GM18873 (cell line): Measurements from ENCODE around the gene SPRING1.

Experiments
- ATAC-seq: cut with Tn5 transposase; IDR thresholded peaks from one replicate; pipeline ENCODE4 v1.9.1; 2021; ENCODE audit warnings: mild to moderate bottlenecking, moderate library complexity, moderate number of reproducible peaks; ENCODE audit not compliant: unreplicated experiment, low FRiP score

SPRING1 gene

DNA sequence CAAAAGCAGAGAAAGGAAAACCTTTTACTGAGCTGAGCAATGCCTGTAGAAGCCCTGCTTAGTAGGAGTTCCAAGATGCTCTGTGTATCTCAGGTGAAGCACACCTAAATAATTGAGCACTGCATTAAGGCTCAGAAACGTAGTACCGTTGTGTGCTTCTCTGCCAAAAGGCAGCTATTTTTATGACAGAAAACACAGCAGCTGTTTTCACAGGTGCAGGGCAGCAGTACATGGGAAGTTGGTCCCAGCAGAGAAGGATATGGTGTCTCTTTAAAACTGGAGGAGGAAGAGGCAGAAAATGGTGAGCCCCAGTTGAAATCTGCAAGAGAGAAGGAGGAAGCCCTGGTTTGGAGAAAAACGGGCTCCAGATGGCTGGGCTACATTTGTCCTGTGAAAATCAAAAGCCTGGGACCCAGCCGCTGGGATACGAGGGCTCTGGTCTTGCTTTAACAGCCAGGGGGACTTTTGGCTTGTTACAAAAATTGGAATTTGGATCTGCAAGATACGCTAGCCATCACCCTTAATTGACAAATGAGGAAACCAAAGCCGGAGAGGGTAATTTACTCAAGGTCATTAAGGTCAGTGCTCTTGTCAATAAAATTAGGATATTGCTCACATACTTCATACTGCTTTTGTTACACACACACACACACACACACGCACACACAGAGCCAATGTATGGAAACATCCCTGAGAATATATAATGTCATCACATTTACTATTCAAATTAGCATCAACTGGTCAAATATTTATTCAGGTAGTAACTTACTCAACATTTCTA is 27.3 kb downstream of the SPRING1 start:
- ATAC-seq: no peak

DNA sequence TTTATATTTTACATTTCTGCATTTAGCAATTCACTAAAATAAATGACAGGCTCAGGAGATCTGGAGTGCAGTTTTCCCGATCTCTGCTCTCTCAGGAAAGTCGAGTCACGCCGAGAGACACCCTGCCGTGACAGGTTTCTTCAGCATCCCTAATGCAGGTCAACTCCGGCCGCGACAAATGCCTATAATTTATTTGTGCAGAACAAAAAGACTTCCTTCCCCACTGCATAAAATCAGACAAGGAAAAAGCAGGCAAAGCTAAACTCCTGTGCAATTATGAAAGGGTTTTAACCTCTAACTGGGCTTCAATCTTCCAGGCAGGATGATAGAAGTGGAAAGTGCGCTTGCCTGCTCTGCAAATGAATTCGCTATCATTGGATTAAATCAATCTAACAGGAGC is 28.1 kb downstream of the SPRING1 start:
- ATAC-seq: no peak

DNA sequence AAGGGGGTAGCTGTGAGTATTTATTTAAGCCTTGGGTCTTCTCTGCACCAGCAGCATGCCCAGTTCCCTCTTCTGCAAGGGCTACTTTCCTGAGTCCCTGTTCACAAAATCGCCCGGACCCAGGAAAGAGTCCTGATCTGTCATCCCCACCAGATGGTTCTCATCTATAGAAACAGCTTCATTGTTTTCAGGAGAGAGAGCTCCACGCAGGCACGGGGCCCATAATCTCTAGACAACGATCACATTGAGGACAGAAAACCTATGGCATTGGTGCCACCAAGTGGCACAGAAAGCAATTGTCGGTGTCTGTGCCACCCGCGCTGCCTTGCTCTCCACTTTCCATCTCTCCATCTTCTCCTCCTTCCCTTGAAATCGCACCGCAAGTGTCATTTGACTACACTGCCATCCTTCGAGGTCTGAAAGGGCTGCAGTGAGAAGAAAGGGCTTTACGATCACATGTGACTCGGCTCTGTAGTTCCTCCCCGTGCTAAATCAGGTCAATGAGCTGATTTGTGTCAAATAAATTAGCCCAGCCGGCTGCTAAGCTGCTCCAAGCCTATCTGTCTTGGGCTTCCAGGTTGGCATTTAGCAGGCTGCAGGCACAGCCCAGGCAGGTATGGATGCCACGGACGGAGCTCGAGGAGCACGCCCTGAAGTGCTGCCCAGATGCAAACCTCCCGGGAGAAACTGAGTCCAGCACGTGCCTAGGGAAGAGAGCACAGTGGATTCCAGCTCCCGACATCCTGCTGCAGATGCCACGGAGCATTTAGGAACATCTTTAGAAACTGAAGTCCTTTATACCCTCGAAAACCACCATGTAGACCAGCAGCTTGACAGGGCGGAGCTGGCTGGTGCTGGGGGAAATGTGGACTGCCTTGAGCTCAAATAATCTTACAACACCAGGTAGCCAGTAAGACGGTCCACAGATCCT is 28.8 kb downstream of the SPRING1 start:
- no peak for ATAC-seq

DNA sequence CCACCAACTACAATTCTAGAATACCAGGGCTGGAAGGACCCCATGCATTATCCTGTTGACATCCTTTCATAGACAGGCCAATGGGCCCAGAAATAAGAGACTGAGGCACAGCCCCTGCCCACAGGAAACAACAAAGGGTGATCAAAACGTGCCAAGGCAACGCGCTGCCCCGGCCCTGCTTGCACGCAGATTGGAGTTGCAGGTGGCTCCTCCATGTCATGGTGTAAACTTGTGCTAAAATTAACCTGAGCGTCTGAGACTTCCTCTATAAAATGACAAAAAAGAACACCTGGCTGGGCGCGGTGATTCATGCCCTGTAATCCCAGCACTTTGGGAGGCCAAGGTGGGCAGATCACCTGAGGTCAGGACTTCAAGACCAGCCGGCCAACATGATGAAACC is 30.1 kb downstream of the SPRING1 start:
- no peak for ATAC-seq

DNA sequence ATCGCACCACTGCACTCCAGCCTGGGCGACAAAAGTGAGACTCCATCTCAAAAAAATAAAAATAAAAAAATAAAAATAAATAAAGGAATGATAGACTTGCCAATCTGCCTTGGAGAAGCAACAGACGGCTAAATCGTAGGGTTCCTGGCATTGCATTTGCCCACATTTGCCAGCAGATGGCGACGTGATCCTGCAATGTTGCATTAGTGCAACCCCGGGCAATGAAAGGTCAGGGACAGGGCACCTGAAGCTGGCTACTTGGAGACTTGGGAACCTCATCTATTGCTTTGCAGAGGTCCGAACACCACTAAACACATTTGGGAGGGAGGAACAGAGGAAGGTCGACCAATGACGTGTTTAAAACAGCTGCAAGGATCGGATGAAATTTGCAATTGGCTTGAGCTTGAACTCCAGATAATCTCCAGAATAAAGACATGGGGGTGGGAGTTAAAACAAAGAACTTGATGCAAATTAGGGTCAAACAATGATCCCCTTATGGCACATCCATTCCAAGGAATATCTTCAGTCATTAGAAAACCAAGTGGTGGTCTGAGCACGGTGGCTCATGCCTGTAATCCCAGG is 34.6 kb downstream of the SPRING1 start:
- ATAC-seq: no peak

DNA sequence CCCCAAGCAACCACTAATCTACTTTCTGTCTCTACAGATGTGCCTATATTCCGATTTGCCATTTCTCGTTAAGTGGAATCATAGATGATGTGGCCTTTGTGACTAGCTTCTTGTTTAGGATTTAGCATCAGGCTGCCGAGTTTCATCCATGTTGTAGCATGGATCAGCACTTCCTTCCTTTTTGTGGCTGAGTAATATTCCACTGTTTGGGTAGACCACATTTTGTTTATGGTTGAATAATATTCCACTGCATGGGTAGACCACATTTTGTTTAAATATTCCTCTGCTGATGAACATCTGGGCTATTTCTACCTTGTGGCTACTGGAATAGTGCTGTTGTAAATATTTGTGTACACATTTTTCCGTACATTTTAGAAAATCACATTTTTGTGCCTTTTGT is 36.4 kb downstream of the SPRING1 start:
- no peak for ATAC-seq

DNA sequence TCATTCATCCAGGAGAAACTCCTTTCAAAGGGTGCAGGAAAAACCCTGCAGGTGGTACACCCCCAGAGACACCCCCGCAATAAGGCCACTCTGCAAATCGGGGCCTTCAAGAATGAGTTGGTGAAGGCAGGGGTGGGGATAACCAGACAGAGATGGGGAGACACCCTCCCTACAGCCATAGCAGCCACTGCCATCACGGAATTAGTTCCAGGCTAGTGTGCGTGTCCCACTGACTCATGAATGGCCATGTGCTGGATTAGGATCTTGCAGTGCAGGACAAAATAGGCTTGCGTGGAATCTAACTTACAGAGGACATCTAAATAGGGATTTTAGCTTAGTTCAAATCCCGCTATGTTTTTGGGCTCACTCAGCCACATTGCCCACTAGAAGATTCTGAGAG is 37.8 kb downstream of the SPRING1 start:
- no peak for ATAC-seq

DNA sequence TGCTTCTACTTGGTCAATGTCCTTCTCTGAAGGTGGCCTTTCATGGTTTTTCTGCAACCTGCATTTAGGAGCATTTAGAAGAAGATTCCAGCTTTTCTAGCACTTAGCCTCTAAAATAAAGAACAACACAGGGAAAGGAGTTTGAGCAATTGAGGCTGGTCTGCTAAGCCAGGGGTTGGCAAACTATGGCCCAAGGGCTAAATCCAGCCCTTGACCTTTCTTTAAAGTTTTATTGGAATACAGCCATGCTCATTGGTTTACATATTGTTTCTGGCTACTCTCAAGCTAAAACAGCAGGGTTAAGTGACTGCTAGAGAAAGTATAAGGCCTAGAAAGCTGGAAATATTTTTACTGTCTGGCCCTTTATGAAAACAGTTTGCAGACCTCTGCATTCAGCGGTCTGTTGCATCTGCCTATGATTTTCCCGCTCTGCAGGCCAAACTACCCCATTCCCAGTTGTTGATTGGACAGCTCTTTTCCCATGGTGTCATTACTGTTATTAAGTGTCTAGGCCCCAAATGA is 39.3 kb downstream of the SPRING1 start:
- ATAC-seq: no peak

DNA sequence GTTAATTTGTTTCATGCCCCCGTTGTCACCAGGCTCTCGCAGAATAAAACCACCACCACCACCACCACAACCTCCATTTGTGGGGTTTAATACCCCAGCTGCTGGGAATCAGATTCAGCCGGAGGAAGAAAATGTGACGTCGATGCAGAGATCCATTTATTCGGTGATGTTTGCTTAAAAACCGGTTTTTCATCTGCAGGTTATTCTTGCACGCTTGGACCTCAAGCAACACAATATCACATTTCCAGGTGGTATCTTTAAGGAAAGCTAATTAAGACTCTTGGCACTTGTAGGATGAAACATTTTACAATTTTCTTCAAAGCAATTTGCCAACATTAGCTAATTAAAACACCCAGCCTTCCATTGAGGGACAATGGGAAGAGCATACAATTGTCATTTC is 39.8 kb downstream of the SPRING1 start:
- ATAC-seq: no peak

DNA sequence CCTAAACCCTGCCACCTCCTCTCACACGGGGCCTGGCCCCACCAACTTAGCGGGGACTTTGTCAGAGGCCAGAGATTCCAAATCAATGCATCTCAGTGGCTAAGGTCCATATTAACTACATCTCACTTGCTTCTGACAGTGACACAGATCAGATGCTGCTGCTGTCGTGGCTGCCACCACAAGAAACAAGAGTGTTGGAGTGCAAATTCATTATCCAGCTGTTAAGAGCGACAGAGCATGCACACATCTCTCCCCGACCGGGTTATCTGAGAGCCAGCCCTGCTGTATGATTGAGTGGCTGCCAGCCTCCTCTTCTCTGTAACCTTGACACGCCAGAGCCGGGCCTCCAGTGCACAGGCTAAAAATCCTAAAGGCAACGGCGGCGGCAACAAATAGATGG is 40.2 kb downstream of the SPRING1 start:
- ATAC-seq: no peak

DNA sequence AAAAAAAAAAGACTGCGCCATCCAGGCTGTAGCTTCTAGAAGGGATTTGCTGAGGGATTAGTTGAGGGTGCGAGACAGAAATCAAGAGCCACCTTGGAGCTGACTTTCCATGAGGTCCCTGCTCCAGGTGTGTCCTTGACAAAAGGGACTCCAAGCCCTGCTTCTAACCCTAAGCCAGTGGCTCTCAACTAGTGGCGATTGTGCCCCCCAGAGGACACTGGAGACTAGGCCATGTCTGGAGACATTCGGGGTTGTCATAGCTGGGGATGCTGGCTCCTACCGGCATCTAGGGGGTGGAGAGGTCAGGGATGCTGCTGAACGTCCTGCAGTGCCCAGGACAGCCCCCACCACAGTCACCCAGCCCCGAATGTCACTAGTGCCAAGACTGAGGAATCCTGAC is 40.6 kb downstream of the SPRING1 start:
- no peak for ATAC-seq

DNA sequence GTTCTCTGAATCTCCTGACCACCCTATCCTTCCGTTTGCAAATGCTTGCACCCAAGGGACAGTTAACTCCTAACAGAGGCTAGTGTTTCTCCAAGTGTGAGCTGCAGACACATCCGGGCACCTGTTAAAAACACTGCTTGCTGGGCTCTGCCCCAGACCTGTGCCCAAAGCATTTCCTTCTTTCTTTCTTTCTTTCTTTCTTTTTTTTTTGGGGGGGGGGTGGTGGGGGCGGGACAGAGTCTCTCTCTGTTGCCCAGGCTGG is 42.5 kb downstream of the SPRING1 start:
- no peak for ATAC-seq

DNA sequence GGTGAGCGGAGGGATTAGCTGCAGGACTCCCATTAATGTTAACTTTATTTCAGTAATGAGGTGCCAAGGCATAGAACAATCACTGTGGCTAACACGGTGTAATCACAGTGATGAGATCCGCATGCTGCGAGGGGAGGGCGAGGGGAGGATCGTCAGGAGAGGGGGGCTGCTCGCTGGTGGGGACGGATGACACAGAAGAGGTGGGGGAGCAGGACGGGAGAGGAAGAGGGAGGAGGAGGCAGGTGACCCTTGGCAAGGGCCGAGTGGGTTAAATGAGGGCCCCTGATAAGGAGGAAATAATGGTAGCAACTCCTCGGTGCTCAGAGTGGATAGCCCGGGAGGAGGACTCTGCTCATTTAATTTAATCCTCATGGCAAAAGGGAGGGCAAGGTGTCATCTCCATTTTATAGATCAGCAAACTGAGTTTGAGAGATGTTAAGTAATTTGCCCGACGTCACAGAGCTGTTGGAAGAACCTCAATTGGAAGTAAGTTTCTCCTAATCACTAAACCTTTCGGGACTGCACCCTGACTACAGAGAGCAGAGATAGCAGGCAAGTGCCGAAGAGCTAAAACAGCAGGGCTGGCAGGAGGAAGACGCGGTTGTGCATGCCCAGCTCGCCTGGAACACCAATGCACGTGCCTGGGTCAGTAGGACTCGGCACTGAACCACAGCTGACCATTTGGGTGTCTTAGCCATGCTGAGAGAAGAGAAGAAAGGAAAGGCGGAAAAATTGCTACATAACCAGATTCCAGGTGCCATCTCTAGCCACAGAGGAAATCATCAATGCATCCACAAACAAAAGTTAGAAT is 43.0 kb downstream of the SPRING1 start:
- no peak for ATAC-seq

DNA sequence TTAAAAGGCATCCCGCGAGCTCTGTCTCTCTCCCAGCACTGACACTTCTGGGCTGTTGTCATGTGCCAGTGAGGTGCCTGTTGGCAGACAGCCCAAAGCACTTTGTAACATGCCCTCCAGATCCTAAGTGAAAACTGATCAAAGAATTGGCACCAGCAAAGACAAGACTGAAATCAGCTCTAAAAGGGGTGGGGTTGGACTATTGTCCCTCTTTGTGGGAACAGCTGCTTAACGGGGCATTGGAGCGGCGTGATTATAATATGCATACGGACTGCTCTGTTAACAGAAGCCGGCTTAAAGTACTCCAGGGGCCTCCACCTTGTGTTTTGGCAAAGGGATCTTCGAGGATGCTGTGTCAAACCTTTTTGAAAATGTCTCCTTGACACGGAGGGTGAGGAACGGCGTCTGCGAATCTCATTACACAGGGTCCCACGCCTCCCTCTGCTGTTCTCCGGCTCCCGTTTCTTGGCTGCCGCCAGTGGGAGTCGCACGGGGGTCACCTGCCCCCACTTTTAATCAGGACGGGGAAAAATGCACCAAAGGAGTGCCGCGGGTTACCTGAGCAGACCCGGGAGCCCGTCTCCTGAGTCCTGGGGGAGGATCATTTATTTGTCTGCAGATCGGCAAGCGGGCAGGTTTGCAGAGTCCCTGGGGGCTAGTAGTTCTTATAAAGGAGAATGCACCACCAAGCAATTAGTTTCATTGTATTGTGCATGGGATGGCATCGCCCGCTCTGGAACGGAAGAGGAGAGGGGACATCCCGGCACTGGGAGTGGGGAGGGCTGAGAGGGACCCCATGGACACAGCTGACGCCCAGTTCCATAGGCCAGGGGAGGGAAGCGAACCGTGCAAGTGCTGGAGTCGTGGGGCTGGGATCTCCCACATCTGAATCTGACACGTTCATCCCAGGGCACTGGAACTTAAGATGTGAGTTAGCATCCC is 44.3 kb downstream of the SPRING1 start:
- ATAC-seq: no peak

DNA sequence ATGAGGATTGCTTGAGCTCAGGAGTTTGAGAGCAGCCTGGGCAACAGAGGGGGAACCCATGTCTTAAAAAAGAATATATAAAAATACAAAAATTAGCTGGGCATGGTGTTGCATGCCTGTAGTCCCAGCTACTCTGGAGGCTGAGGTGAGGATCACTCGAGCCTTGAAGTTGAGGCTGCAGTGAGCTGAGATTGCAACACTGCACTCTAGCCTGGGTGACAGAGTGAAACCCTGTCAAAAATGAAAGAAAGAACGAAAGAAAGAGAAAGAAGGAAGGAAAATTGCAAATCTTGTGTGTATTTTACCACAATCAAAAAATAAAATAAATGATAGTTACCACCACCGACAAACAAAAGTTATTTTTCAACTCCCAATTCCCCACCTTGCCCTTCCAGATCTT is 45.3 kb downstream of the SPRING1 start:
- no peak for ATAC-seq

DNA sequence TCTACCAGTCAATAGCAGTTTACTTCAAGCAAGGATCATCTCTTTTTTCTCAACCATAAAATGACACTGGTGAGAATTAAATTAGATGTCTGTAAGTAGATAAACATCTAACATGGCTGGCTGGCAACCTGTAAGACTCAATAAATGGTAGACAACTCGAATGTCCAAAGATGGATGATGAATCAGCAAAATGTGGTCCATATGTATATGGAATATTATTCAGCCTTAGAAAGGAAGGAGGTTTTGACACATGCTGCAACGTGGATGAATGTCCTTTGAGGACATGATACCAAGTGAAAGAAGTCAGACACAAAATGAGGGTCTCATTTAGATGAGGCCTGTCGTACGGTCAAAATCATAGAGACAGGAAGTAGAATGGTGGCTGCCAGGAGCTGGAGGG is 46.2 kb downstream of the SPRING1 start:
- no peak for ATAC-seq

DNA sequence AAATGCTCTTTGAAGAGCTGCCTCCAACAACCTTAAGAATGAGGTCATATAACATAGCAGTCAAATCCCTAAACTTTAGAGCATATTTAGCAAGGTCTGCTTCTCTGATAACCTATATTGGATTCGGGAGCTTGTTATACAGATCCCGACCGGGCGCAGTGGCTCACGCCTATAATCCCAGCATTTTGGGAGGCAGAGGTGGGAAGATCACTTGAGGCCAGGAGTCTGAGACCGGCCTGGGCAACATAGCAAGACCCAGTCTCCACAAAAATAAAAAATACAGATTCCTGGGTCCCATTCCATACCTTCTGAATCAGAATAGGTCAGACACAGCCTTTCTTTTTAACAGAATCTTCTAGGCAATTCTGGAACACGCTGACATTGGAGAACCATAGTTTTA is 46.7 kb downstream of the SPRING1 start:
- ATAC-seq: no peak

DNA sequence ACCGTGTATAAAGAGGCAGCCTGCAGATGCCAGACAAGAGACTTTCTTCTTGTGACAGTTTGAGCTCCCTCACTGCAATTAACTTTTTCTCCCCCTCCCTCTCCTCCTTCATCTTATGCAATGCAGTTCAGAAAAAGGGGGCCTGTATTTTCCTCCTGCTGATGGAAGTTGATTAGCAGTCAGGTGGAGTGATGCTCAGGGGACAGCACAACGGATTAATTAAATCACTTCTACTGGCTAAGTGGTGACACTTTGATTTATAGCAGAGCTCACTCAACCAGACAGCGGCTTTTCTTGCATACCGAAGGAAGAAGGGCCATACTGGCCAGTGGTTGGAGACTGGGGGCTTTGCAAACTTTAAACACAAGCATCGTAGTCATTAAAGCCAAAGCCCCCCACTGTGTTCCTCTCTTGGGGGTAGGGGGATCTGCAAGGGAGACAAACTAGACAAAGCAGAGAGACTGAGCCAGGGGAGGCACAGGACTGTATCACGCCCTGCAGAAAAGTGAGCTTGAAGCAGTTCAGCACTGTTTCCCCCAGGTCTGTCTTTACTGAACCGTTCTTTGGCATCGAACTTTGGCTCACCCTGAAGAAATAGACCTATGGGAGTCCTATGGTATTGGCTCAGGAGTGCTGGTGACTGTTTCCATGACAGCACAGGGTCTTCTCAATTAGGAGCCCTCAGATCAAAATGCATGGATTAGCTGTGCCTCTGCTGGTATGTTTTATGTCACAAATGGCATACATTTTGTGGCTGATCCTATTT is 47.7 kb downstream of the SPRING1 start:
- no peak for ATAC-seq

DNA sequence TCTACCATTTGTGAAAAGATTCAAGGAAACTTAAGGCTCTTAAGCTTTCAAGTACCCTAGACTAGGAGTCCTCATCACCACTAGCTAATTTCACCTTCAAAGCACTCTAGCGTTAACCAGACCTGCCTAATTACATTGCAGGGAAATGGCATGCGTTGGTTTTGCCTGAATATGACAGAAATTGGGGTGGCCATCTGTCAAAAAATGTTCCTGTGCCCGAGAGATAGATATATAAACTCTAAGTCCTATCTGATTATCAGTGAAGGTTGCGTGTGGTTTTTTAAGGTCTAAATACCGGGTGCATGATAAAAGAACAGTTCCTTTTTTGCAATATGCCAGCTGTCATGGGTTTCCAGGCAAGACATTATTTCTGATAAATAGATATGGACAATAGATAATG is 48.3 kb downstream of the SPRING1 start:
- ATAC-seq: no peak
